Measurements from ENCODE around the gene MAP2K2. TPM values are rescaled to one million over a fixed set of nuclear protein-coding genes. Genes with fewer than 3 reads are reported as not detected.
"Not testable (repeated sequence)": the region's sequence is repeated elsewhere in the genome, so short reads cannot be mapped to it uniquely, and the experiment has no call there.

MAP2K2 gene
- total and polyA plus RNA-seq, 11 donors = 95.3 to 204 (median 118) TPM

- H3K27me3 ChIP-seq = peaks cover 0 to 47% (median 3%) of the 10 kb centered on the region in 9 donors
- intact Hi-C loops (cut with DNase I) = no loop called here
- no peak overlapping the region for H3K27ac ChIP-seq
- no peak overlapping the region for H3K4me3 ChIP-seq
- H3K36me3 ChIP-seq = no peaks in the 10 kb centered on the region
- no peaks in the 10 kb centered on the region for H3K9me3 ChIP-seq
- no peak for ATAC-seq
- no peak for DNase-seq
- H3K4me1 ChIP-seq = no peaks in the 10 kb centered on the region
- TF ChIP-seq POLR2A (IDR thresholded peaks at IDR 0.05) = no peak
- no peak for TF ChIP-seq CTCF (IDR thresholded peaks at IDR 0.05)
- 50 to 57% (median 56%) methylated on average over 11 of the region's 11 CpGs for WGBS, 4 donors
Measured at GRCh38 chr19:4164262-4164661, 40.3 kb upstream of the MAP2K2 start.

- ATAC-seq = no peak
- H3K27me3 ChIP-seq = peaks cover 0 to 43% (median 0%) of the 10 kb centered on the region in 9 donors
- intact Hi-C loops (cut with DNase I) = no loop called here
Measured at GRCh38 chr19:4161415-4162077, 37.6 kb upstream of the MAP2K2 start.

GRCh38 chr19:4157971-4158370 lies 34.0 kb upstream of the MAP2K2 start:
- DNase-seq; ATAC-seq; H3K36me3 ChIP-seq; intact Hi-C loops (cut with DNase I); H3K27ac ChIP-seq; H3K4me3 ChIP-seq; H3K4me1 ChIP-seq; H3K9me3 ChIP-seq: not testable (repeated sequence)
- 78 to 87% (median 81%) methylated on average over 8 of the region's 8 CpGs for WGBS, 4 donors
- H3K27me3 ChIP-seq = peaks cover 0 to 35% (median 6%) of the 10 kb centered on the region in 9 donors

More at GRCh38 chr19:4161415-4162077, 37.6 kb upstream of the MAP2K2 start:
- H3K4me1 ChIP-seq = no peaks in the 10 kb centered on the region
- H3K36me3 ChIP-seq = no peaks in the 10 kb centered on the region
- no peak overlapping the region for H3K27ac ChIP-seq
- 81 to 84% (median 81%) methylated on average over 7 of the region's 7 CpGs for WGBS, 4 donors
- H3K4me3 ChIP-seq = no peak overlapping the region
- DNase-seq = no peak
- TF ChIP-seq CTCF (IDR thresholded peaks at IDR 0.05) (no peak), POLR2A (IDR thresholded peaks at IDR 0.05) (no peak)
- H3K9me3 ChIP-seq = no peaks in the 10 kb centered on the region

- Histone ChIP-seq H3K27me3 (peaks cover 0 to 44% (median 6%) of the 10 kb centered on the region in 9 donors), H3K4me1 (no peaks in the 10 kb centered on the region), H3K36me3 (no peaks in the 10 kb centered on the region), H3K9me3 (no peaks in the 10 kb centered on the region), H3K27ac (no peak overlapping the region), H3K4me3 (no peak overlapping the region)
- DNase-seq (no peak), ATAC-seq (no peak)
- TF ChIP-seq POLR2A (IDR thresholded peaks at IDR 0.05) = no peak
- no peak for TF ChIP-seq CTCF (IDR thresholded peaks at IDR 0.05)
- intact Hi-C loops (cut with DNase I) = no loop called here
- 71 to 79% (median 73%) methylated on average over 6 of the region's 6 CpGs for WGBS, 4 donors
Measured at GRCh38 chr19:4157164-4157563, 33.2 kb upstream of the MAP2K2 start.
